Stimulated activated CD4-positive, alpha-beta T cell treated with anti-CD3 and anti-CD28 coated beads, Interleukin-1b, Interleukin-23, amount 100 ng/mL, for 48 hours (primary cell): ENCODE measurements around the gene CUEDC1.
A peak's percentile ranks its signal among the peaks of the same experiment; 100 is the strongest.
"Not testable (repeated sequence)": the region's sequence is repeated elsewhere in the genome, so short reads cannot be mapped to it uniquely, and the experiment has no call there.

Source experiments
- DNase-seq: peaks from one replicate; pipeline ENCODE4 v3.0.0-alpha.2; 2020

The CUEDC1 gene

DNA sequence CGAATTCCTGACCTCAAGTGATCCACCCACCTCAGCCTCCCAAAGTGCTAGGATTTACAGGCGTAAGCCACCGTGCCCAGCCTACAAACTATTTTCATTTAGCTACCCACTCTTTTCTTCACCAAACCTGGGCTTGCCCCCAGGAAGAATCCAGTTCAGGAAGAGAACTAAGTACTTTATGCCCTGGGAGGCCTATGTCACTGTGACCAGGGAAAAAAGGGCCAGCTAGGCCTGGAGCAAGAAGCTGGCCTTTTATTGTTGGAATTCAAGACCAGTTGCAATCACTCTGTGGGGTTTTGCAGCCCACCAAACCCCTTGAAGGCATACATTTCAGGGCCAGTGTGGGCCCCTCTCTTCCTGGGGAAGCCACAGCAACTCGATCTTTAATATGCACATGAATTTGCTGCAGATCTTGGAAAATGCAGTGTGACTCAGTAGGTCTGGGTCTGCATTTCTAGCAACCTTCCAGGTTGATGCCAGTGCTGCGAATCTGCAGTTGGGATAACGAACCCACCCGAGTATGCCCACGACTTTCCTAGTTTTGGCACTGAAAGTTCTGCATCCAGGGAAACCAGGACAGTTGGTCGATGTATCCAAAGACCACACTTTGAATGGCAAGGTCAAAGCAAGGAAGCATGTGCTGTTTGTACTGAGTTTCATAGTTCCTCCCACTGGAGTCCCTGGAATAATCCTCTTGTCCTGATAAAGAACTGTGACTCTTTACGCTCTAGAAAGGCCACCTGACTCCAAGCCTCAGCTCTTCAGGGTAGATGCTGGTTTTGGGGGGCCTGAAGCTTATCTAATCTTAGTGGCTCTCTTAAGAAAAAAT is 98.2 kb downstream of the CUEDC1 start:
- no peak for DNase-seq

DNA sequence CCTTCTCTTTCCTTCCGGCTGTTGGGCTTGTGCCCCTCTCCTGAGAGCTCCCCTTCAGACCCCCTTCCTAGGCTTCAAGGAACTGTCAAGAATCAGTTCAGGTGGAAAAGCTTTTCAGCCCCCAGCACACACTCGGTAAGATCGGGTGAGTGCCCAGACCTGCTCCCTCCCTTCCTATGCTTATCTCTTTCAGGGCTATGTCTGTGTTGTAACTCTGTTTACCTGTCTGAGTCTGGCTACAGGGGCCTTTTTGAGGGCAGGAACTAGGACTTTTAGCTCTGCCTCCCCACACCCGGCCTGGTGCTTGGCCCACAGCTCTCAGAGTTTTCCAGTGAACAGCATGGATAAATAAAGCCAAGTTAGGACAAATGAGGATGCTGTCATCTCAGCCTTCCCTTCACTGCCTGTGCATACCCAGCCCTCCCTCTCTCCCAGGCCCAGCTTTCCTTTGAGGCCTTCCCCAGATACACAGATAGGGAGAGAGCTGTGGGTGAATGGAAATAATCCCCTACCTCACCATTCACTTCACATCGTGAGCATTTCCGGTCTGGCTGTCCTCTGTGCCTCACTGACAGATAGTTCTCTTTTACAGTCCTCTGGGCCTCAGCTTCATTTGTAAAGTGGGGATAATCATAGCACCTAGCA is 99.7 kb downstream of the CUEDC1 start:
- no peak for DNase-seq

DNA sequence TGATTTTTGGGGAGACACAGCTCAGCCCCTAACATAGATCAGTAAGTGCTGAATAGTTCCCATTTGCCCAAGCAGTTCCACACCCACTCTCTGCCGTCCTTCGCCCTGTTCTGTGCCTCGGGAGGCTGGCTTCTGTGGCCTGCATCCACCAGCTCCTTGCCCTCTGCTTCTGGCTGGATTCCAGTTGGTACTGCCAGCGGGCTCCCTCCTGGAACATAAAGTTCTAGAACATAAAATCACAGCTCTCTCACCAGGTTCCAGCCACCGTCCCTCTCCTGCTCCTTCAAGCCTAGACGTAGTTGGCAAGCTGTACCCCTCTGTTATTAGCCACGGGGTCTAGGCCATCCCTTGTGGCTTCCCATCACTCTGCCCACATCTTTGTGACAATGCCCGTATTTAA is 101.5 kb downstream of the CUEDC1 start:
- DNase-seq, result no peak

- DNase-seq, result no peak
These were observed 102.3 kb downstream of the CUEDC1 start for GRCh38 chr17:57852955-57853328.

DNA sequence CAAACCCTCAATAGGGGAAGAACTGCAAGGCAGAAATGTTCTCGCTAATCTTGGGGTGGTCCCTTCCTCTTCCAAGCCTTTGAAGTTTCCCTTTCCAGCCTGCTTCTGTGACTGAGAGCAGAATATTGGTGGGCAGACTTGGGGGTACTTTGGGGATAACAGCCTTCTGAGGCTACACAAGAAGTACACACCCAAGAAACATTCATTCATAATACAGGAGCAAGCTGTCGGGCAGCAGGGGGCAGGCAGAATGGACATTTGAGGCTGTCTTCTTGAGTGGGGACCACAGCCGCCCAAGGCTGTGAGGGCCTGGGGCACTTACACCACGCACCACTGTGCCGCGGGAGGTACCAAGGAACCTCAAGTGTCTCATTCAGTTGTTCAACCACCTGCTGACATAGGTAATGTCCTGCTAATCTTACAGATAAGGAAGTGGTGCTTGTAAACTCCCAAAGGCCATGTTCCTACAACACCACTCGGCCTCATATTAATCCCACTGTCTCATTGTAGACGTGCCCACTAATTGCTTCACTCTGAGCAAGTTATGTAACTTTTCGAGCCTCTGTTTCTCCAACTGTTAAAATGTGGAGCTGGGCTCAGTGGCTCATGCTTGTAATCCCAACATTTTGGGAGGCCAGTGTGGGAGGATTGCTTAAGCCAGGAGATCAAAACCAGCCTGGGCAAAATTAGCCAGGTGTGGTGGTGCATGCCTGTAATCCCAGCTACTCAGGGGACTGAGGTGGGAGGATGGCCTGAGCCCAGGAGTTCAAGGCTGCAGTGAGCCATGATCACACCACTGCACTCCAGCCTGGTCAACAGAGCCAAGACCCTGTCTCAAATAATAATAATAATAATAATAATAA is 102.9 kb downstream of the CUEDC1 start:
- no peak for DNase-seq

DNA sequence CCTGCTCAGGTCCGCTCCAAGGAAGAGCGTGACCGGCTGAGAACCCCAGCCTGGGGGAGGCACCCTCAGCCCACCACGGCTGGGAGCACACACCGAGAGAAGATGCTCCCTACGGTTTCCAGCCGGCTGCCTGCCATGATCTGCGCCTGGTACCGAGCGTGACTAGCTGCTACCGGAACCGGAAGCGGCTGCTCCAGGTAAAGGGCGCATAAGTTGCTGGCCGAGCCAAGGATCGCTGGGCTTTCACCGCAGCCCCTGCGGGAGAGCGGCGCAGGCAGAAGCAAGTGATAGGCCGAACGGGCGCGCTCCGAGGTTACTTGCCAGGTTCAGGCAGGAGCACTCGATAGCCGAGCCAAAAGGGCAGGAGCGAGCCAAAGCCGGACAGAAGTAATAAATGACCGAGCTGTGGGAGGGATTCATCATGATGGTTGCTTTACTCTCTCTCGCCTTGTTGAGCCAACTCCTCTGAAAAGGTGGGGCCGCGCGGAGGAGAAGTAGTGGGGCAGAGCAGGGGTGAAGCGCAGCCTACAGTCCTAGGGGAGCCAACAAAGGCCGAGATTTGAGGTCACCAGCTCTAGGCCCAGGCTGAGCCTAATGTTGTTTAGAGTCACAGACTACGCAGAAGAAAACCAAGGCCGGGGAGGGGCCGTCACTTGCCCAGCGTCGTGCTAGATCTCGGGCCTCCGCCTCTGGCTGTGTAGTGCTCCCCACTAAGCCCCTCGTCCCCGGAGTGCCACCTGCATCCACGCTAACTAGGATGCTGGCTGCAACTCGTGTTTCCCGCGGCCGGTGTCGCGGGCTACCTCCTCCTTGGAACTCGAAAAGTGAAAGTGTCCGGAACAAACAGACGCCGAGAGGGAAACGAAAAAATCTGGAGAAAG is 105.1 kb downstream of the CUEDC1 start, which contains the start of gene MRPS23:
Gene MRPS23 (minus strand): TSS at position 171 of the 881 bp plus-strand sequence. CDS start 34 bp downstream, at position 137.
- DNase-seq, result peak; percentile 98

DNA sequence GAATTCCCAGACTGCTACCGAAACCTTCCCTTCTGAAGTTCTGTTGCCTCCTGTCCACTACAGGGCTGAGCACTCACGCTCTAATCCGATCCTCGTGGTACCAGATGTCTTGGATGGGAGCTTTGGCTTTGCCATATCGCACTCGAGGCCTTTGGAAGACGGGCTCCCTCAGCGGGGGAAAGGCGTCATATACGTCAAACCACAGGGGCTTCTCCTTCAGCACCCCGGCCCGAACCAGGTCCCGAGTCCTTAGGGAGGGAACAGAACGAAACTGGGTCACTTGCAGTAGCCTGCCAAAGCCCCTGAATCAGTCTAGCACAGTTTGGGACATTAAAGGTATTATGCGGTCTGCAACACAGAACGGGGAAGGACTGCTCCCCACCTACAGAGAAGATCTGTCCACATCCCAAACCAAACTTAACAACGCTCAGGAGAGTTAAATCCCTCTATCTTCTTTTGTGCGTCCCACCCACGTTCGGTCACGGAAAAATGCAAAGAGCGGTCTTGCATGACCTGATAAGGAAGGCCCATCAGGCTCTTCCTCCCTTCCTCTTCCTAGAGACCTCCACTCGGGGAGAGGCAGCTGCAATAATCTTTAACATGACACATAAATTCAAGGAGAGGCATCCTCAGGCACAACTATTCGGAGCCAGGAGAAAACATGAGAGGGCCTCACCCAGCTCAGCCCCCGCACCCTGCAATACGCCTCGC is 105.9 kb downstream of the CUEDC1 start:
- no peak for DNase-seq

GRCh38 chr17:57846056-57846945 is 108.9 kb downstream of the CUEDC1 start:
- DNase-seq, result not testable (repeated sequence)

GRCh38 chr17:57842280-57842679 is 112.9 kb downstream of the CUEDC1 start:
- no peak for DNase-seq

GRCh38 chr17:57839571-57839923 is 115.7 kb downstream of the CUEDC1 start:
- DNase-seq, result no peak

GRCh38 chr17:57838857-57839570 is 116.2 kb downstream of the CUEDC1 start:
- no peak for DNase-seq

DNA sequence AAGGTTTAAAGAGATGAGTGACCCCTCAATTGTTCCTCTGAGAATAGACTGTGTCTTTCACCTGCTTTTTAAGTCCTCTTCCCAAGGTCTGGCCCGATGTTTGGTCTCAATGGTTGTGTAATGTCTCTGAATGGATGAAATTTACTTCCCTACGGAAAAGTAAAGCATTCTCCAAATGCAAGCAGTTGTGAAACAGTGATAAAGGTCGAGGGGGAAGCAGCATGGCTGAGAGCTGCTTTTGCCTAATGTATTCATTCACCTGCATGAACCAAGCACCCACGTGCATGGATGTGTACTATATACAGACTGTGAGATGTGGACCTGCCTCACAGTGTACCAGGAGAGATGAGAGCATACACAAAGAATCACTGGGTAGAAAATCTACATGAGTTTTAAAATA is 116.8 kb downstream of the CUEDC1 start:
- DNase-seq, result no peak

- no peak for DNase-seq
These were observed 119.8 kb downstream of the CUEDC1 start for GRCh38 chr17:57835333-57835900.

- DNase-seq, result no peak
These were observed 121.0 kb downstream of the CUEDC1 start for GRCh38 chr17:57834146-57834741.

- peak; percentile 64 for DNase-seq
These were observed 121.9 kb downstream of the CUEDC1 start for GRCh38 chr17:57833179-57833939.

GRCh38 chr17:57832314-57833178 is 122.7 kb downstream of the CUEDC1 start:
- DNase-seq, result no peak

- DNase-seq, result no peak
These were observed 124.3 kb downstream of the CUEDC1 start for GRCh38 chr17:57830880-57831279.
